Activated gamma-delta T cell treated with Interleukin-2 at 50 U/mL for 16 hours (primary cell): ENCODE results near the gene FBXW11.
A peak's percentile ranks its signal among the peaks of the same experiment; 100 is the strongest.
"Not testable (repeated sequence)": the region's sequence is repeated elsewhere in the genome, so short reads cannot be mapped to it uniquely, and the experiment has no call there.

ENCODE experiments used
- DNase-seq: peaks from one replicate; pipeline ENCODE4 v3.0.0-alpha.2; 2020

The FBXW11 gene

GRCh38 chr5:171979606-171980005 lies 26.8 kb downstream of the FBXW11 start:
- DNase-seq, result no peak

GRCh38 chr5:171978519-171978918 lies 27.9 kb downstream of the FBXW11 start:
- no peak for DNase-seq

GRCh38 chr5:171978016-171978415 lies 28.4 kb downstream of the FBXW11 start:
- no peak for DNase-seq

- DNase-seq, result not testable (repeated sequence)
Observed at GRCh38 chr5:171977244-171977950, 29.0 kb downstream of the FBXW11 start.

- DNase-seq, result no peak
Observed at GRCh38 chr5:171975877-171976667, 30.4 kb downstream of the FBXW11 start.

GRCh38 chr5:171975262-171975876 lies 31.1 kb downstream of the FBXW11 start:
- DNase-seq, result no peak

GRCh38 chr5:171970826-171971225 lies 35.6 kb downstream of the FBXW11 start:
- no peak for DNase-seq

- no peak for DNase-seq
Observed at GRCh38 chr5:171969288-171969880, 37.1 kb downstream of the FBXW11 start.

- DNase-seq, result no peak
Observed at GRCh38 chr5:171968531-171968930, 37.9 kb downstream of the FBXW11 start.

- no peak for DNase-seq
Observed at GRCh38 chr5:171966964-171967363, 39.5 kb downstream of the FBXW11 start.

GRCh38 chr5:171966270-171966669 lies 40.2 kb downstream of the FBXW11 start:
- no peak for DNase-seq

GRCh38 chr5:171965745-171966144 lies 40.7 kb downstream of the FBXW11 start:
- DNase-seq, result no peak

GRCh38 chr5:171963416-171963815 lies 43.0 kb downstream of the FBXW11 start:
- no peak for DNase-seq

GRCh38 chr5:171961117-171961516 lies 45.3 kb downstream of the FBXW11 start:
- DNase-seq, result no peak

GRCh38 chr5:171957591-171958251 lies 48.7 kb downstream of the FBXW11 start:
- DNase-seq, result peak; percentile 16

GRCh38 chr5:171956887-171957495 lies 49.4 kb downstream of the FBXW11 start:
- no peak for DNase-seq

- no peak for DNase-seq
Observed at GRCh38 chr5:171956314-171956713, 50.1 kb downstream of the FBXW11 start.

GRCh38 chr5:171955761-171956160 lies 50.7 kb downstream of the FBXW11 start:
- DNase-seq, result no peak

GRCh38 chr5:171954721-171955120 lies 51.7 kb downstream of the FBXW11 start:
- no peak for DNase-seq

- DNase-seq, result no peak
Observed at GRCh38 chr5:171953860-171954701, 52.4 kb downstream of the FBXW11 start.

GRCh38 chr5:171952021-171952420 lies 54.4 kb downstream of the FBXW11 start:
- no peak for DNase-seq

GRCh38 chr5:171951218-171951617 lies 55.2 kb downstream of the FBXW11 start:
- DNase-seq, result no peak
